Measurements from ENCODE around the gene WFDC12.

DNA sequence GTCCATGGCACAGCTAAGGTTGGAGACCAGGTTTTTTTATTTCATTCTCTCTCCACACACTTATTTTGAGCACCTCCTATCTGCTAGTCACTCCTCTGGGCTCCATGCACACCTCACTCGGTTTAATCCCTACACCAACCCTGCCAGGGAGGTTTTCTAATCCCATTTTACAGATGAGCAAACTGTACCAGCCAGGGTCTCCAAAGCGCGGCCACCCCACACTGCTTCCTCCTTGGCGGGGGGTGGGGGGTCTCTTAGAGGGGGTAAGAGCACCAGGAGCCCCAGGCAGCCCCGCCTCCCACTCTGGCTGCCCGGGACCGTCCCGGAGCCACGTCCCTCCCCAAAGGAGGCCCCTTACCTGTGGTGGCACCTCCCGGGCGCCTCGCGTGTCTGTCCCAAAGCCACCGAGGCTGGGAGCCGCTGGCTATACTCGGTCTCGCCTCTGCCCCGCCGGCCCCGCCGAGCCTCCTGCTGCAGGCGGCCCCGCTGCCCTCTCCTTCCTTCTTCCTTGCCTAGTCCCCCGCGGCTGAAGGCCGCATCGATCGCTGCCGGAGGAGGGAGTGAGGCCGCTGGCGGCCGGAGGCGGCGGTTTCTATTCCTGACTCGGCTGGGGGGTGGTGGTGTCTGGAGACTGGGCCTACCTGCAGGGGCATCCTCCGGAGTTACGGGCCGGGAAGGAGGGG lies 23.6 kb downstream of the WFDC12 start, which contains the start of gene KCNS1:
- TF ChIP-seq, protein P1, sequence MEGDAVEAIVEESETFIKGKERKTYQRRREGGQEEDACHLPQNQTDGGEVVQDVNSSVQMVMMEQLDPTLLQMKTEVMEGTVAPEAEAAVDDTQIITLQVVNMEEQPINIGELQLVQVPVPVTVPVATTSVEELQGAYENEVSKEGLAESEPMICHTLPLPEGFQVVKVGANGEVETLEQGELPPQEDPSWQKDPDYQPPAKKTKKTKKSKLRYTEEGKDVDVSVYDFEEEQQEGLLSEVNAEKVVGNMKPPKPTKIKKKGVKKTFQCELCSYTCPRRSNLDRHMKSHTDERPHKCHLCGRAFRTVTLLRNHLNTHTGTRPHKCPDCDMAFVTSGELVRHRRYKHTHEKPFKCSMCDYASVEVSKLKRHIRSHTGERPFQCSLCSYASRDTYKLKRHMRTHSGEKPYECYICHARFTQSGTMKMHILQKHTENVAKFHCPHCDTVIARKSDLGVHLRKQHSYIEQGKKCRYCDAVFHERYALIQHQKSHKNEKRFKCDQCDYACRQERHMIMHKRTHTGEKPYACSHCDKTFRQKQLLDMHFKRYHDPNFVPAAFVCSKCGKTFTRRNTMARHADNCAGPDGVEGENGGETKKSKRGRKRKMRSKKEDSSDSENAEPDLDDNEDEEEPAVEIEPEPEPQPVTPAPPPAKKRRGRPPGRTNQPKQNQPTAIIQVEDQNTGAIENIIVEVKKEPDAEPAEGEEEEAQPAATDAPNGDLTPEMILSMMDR (IDR thresholded peaks at IDR 0.05) = no peak
- TF ChIP-seq ZFX (IDR thresholded peaks at IDR 0.05; ENCODE audit: borderline replicate concordance) = no peak

Measured in 22Rv1 (cell line).